22Rv1 (cell line): ENCODE results near the gene GPR176.

Experiments used
- CTCF ChIP-seq: fragments of 450-650 bp; IDR thresholded peaks from 2 replicates; pipeline ENCODE4 v1.5.1; 2017; ENCODE audit warnings: mild to moderate bottlenecking
- ZFX ChIP-seq: fragments of 450-650 bp; IDR thresholded peaks from 2 replicates; pipeline ENCODE4 v1.6.1; 2017; ENCODE audit warnings: antibody characterized with exemption, borderline replicate concordance

GRCh38 chr15:39885099-39885777 lies 34.8 kb downstream of the GPR176 start:
- no peak for TF ChIP-seq CTCF
- TF ChIP-seq ZFX = no peak
